ENCODE data around the gene ZNF746.
A peak's percentile ranks its signal among the peaks of the same experiment; 100 is the strongest.

The ZNF746 gene

DNA sequence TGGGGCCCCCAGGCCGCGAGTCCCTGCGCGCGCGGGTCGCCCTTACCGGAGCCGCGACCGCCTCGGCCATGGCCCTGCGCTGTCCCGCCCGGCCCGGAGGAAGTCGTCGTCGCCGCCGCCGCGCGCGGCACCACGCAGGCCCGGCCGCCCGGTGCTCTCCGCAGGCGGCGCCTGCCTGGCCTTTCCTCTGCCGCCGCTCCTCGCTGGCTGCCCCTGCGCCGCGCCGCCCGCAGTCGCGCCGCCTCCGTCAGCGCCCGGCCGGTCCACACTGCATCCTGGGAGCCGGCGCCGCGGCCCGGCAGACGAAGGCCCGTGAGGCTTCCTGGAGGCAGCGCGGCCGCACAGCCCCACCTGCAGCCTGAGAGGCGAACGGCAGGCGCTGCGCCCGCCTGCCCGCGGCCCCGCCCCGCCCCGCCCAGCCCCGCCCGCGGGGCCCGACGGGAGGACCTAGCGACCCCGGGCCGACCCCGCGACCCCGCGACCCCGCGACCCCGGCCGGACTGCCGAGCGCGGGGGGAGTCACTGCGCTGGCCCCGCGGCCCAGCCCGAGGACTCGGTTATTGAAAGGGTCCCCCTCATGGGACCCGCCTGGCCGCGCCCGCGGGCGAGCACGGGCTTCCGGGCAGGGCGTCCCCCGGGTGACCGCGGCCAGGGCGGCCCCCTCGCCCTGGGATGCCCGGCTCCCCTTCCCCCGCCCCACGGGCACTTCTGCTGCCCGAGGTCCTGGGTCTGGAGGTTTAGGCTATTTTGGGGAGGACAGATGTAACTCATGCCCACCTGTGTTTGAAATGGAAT lies at the start of gene ZNF746:
ZNF746 (minus strand) TSS at position 343 of the 795 bp plus-strand sequence; CDS start at position 70, 273 bp downstream.
- Histone ChIP-seq H3K9ac (ENCODE audit: low read depth, low read length) (peak within 1 kb of the TSS; percentile 51; the same call in 1 of the 2 replicates), H3K27me3 (ENCODE audit: control insufficient read depth, insufficient read depth, low read length) (peaks cover 11% of the 10 kb centered on the region), H3K4me3 (ENCODE audit: low read depth, low read length) (peak within 1 kb of the TSS; percentile 74), H3K9me3 (ENCODE audit: control insufficient read depth, insufficient read depth, low read length) (no peaks in the 10 kb centered on the region), H3K27ac (ENCODE audit: low read depth, low read length) (no peak within 1 kb of the TSS), H3K36me3 (ENCODE audit: control insufficient read depth, insufficient read depth, low read length) (peaks cover 16% of the 10 kb centered on the region), H3K4me1 (ENCODE audit: control insufficient read depth, insufficient read depth, low read length) (no peaks in the 10 kb centered on the region)

DNA sequence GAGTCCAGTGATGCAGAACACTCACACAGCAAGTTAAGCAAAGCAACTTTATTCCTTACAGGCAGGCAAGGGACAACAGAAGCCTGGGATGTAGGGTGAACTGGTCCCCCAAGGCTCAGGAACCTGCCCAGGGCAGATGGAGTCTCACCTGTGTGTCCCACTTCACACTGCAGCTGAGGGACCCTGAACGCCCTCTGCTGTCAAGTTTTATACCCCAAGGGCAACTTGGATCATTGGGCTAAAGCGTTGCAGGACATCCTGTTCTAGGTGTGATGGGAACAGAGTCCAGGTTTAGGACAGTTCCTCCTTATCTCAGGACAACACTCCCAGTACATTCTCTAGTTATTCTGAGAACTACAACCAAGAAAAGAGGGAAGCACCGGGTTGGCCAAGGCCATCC lies 49.5 kb upstream of the ZNF746 start:
- H3K4me1 ChIP-seq (ENCODE audit: control insufficient read depth, insufficient read depth, low read length): no peaks in the 10 kb centered on the region
- H3K36me3 ChIP-seq (ENCODE audit: control insufficient read depth, insufficient read depth, low read length): peaks cover 58% of the 10 kb centered on the region
- no peak overlapping the region for H3K27ac ChIP-seq (ENCODE audit: low read depth, low read length)
- peaks cover 6% of the 10 kb centered on the region; the same call in 1 of the 2 replicates for H3K9me3 ChIP-seq (ENCODE audit: control insufficient read depth, insufficient read depth, low read length)
- H3K4me3 ChIP-seq (ENCODE audit: low read depth, low read length): no peak overlapping the region
- H3K9ac ChIP-seq (ENCODE audit: low read depth, low read length): no peak overlapping the region
- H3K27me3 ChIP-seq (ENCODE audit: control insufficient read depth, insufficient read depth, low read length): no peaks in the 10 kb centered on the region

DNA sequence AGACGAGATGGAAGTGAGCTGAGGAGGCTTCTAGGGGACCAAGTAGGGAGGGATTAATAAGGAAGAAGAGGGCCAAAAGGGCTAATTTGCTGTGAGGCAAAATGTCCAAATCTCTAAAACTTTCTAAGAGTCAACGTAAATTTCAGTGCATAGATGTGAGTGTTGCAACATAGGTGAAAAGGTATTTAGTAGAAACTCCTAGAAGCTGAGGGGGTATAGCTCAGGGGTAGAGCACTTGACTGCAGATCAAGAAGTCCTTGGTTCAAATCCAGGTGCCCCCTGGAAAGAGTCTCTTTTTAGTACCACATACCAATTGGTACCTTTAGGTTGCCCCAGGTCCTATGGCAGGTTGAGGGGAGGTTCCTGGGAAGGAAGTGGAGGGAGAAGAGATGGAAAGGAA lies 48.7 kb upstream of the ZNF746 start:
- peaks cover 50% of the 10 kb centered on the region for H3K36me3 ChIP-seq (ENCODE audit: control insufficient read depth, insufficient read depth, low read length)

DNA sequence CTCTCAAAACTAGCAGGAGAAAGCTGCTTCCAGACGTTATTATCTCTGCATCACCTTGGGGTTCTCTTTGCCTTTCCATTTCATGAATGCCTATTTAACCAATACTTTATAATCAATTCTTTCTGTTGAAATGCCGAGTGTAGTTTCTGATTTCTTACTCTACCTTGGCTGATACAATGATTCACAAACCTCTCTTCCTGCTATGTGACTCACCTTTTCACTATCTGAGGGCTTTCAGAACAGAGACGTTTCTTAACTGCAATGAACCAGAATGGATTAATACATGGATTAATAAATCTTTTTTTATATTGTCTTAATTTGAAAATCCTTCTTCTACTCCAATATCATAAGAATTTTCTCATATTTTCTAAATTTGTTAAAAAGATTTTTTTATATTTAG lies 46.4 kb upstream of the ZNF746 start:
- Histone ChIP-seq H3K4me1 (ENCODE audit: control insufficient read depth, insufficient read depth, low read length) (no peaks in the 10 kb centered on the region), H3K36me3 (ENCODE audit: control insufficient read depth, insufficient read depth, low read length) (peaks cover 27% of the 10 kb centered on the region), H3K27me3 (ENCODE audit: control insufficient read depth, insufficient read depth, low read length) (no peaks in the 10 kb centered on the region), H3K4me3 (ENCODE audit: low read depth, low read length) (no peak overlapping the region), H3K9ac (ENCODE audit: low read depth, low read length) (no peak overlapping the region), H3K27ac (ENCODE audit: low read depth, low read length) (no peak overlapping the region), H3K9me3 (ENCODE audit: control insufficient read depth, insufficient read depth, low read length) (peaks cover 16% of the 10 kb centered on the region)

More for the DNA sequence above, 48.7 kb upstream of the ZNF746 start:
- Histone ChIP-seq H3K27me3 (ENCODE audit: control insufficient read depth, insufficient read depth, low read length) (no peaks in the 10 kb centered on the region), H3K4me1 (ENCODE audit: control insufficient read depth, insufficient read depth, low read length) (no peaks in the 10 kb centered on the region), H3K4me3 (ENCODE audit: low read depth, low read length) (no peak overlapping the region), H3K27ac (ENCODE audit: low read depth, low read length) (no peak overlapping the region), H3K9me3 (ENCODE audit: control insufficient read depth, insufficient read depth, low read length) (peaks cover 9% of the 10 kb centered on the region; the same call in 1 of the 2 replicates), H3K9ac (ENCODE audit: low read depth, low read length) (no peak overlapping the region)

DNA sequence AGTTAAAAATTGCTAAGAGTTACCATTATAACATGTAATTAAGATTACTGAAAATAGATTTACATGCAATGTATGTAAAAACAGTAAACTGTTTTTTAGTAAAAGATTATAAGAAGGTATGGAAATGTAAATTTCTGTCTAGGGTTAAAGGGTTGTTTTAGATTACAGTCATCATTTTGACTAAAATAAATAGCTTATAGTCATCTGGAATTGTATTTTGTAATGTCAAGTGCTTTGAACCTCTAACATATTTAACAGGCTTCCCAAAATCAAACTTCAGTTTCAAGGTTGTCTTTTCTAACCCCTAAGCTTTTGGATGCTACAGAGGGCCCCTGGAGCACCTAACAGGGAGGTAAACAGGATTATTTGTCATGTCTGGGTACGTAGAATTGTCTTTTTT lies 35.0 kb upstream of the ZNF746 start:
- Histone ChIP-seq H3K4me1 (ENCODE audit: control insufficient read depth, insufficient read depth, low read length) (no peaks in the 10 kb centered on the region), H3K27ac (ENCODE audit: low read depth, low read length) (no peak overlapping the region), H3K27me3 (ENCODE audit: control insufficient read depth, insufficient read depth, low read length) (no peaks in the 10 kb centered on the region), H3K36me3 (ENCODE audit: control insufficient read depth, insufficient read depth, low read length) (no peaks in the 10 kb centered on the region), H3K4me3 (ENCODE audit: low read depth, low read length) (no peak overlapping the region), H3K9ac (ENCODE audit: low read depth, low read length) (no peak overlapping the region), H3K9me3 (ENCODE audit: control insufficient read depth, insufficient read depth, low read length) (peaks cover 84% of the 10 kb centered on the region)

DNA sequence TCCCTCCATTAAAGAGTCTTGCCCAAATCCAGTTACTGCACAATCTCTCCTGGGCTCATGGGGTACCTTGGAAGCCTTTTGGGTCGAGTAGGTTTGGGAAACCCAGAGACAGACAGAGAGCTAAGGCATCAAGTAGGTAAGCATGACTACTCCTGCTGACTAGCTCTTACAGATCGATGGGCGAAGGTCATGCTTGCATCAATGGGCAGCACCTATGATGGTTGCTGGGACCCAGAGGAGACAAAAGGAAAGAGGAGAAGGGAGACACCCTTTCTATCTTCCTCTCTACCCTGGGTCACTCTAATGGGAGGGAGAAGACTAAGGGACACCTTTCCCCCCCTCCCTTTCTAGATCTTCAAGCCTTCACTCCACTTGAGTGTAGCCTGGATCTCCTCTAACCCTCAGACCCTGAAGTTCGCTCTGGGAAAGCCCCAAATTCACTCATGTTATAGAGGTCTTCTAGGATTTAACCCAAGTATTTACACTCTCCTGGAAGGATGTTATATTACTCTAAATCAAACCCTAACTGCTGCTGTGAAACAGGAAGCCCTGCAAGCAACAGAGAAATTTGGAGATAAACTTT lies 31.6 kb upstream of the ZNF746 start:
- Histone ChIP-seq H3K27ac (ENCODE audit: low read depth, low read length) (no peak overlapping the region), H3K9me3 (ENCODE audit: control insufficient read depth, insufficient read depth, low read length) (peaks cover 79% of the 10 kb centered on the region), H3K4me1 (ENCODE audit: control insufficient read depth, insufficient read depth, low read length) (no peaks in the 10 kb centered on the region), H3K4me3 (ENCODE audit: low read depth, low read length) (no peak overlapping the region), H3K27me3 (ENCODE audit: control insufficient read depth, insufficient read depth, low read length) (no peaks in the 10 kb centered on the region), H3K36me3 (ENCODE audit: control insufficient read depth, insufficient read depth, low read length) (no peaks in the 10 kb centered on the region), H3K9ac (ENCODE audit: low read depth, low read length) (no peak overlapping the region)

DNA sequence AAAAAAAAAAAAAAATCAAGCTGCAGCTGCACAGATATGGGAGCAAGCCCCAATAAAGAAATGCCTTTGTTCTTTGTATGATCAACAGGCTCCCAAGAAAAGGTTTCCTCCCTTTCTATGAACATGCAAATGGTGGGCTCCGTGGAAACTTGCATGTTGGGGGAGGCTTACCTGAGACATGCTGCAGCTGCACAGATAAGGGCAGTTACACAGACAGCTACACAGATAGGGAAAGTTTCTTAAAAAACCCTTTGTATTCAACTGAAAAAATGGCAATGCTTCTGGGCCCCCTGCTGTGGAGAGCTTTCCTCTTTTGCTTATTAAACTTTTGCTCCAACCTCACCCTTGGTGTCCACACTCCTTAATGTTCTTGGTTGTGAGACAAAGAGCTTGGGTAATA lies 29.8 kb upstream of the ZNF746 start:
- no peaks in the 10 kb centered on the region for H3K4me1 ChIP-seq (ENCODE audit: control insufficient read depth, insufficient read depth, low read length)
- no peaks in the 10 kb centered on the region for H3K27me3 ChIP-seq (ENCODE audit: control insufficient read depth, insufficient read depth, low read length)
- no peaks in the 10 kb centered on the region for H3K36me3 ChIP-seq (ENCODE audit: control insufficient read depth, insufficient read depth, low read length)
- H3K9me3 ChIP-seq (ENCODE audit: control insufficient read depth, insufficient read depth, low read length): peaks cover 79% of the 10 kb centered on the region
- H3K9ac ChIP-seq (ENCODE audit: low read depth, low read length): no peak overlapping the region
- no peak overlapping the region for H3K4me3 ChIP-seq (ENCODE audit: low read depth, low read length)
- H3K27ac ChIP-seq (ENCODE audit: low read depth, low read length): no peak overlapping the region

DNA sequence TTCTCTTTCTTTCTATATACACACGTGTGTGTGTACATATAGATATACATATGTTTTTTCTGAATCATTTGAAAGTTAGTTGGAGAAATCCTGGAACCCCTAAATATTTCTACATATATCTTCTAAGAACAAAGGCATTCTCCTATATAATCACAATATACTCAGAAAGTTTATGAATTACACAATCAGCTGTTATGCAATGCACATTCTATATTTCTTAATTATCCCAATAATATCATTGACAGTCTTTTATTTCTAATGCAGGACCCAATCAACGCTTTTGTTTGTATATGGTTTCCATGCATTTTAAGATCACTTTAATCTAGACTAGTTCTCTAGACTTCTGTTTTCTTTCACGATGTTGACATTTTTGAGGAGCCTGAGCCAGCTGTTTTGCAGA lies 27.7 kb upstream of the ZNF746 start:
- no peak overlapping the region for H3K9ac ChIP-seq (ENCODE audit: low read depth, low read length)
- no peak overlapping the region for H3K4me3 ChIP-seq (ENCODE audit: low read depth, low read length)
- no peak overlapping the region for H3K27ac ChIP-seq (ENCODE audit: low read depth, low read length)
- no peaks in the 10 kb centered on the region for H3K36me3 ChIP-seq (ENCODE audit: control insufficient read depth, insufficient read depth, low read length)
- H3K9me3 ChIP-seq (ENCODE audit: control insufficient read depth, insufficient read depth, low read length): peaks cover 72% of the 10 kb centered on the region
- no peaks in the 10 kb centered on the region for H3K27me3 ChIP-seq (ENCODE audit: control insufficient read depth, insufficient read depth, low read length)
- no peaks in the 10 kb centered on the region for H3K4me1 ChIP-seq (ENCODE audit: control insufficient read depth, insufficient read depth, low read length)

DNA sequence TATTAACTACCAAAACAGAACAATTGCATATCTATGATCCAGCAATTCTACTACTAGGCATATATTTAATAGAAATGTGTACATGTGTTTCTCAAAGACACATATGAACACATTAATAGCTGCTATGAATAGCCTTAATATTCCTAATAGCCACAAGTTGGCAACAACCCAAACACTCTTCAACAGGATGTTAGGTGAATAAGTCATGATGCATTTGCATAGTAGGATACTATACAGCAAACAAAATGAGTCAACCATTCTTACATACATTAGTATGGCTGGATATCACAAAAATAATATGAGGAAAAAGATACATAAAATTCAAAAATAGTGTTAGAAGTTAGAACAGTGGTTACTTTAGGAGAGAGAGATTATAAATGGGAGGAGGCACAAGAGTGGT lies 26.8 kb upstream of the ZNF746 start:
- Histone ChIP-seq H3K9ac (ENCODE audit: low read depth, low read length) (no peak overlapping the region), H3K27me3 (ENCODE audit: control insufficient read depth, insufficient read depth, low read length) (no peaks in the 10 kb centered on the region), H3K27ac (ENCODE audit: low read depth, low read length) (no peak overlapping the region), H3K36me3 (ENCODE audit: control insufficient read depth, insufficient read depth, low read length) (no peaks in the 10 kb centered on the region), H3K4me1 (ENCODE audit: control insufficient read depth, insufficient read depth, low read length) (no peaks in the 10 kb centered on the region), H3K4me3 (ENCODE audit: low read depth, low read length) (no peak overlapping the region), H3K9me3 (ENCODE audit: control insufficient read depth, insufficient read depth, low read length) (peaks cover 67% of the 10 kb centered on the region)

DNA sequence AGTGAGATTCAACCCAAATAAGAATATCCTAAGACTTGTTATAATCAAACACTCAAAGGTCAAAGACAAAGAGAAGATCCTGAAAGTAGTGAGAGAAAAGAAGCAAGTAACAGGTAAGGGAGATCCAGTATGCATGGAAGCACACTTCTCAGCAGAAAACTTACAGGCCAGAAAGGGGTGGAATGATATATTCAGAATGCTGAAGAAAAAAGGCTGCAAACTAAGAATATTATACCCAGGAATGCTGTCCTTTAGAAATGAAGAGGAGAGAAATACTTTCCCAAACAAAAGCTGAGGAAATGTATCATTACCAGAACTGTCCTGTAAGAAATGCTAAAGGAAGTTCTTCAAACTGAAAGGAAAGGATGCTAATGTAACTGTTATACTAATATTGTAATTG lies 12.6 kb upstream of the ZNF746 start:
- peaks cover 34% of the 10 kb centered on the region; the same call in 1 of the 2 replicates for H3K9me3 ChIP-seq (ENCODE audit: control insufficient read depth, insufficient read depth, low read length)
- no peak overlapping the region for H3K27ac ChIP-seq (ENCODE audit: low read depth, low read length)
- H3K4me3 ChIP-seq (ENCODE audit: low read depth, low read length): no peak overlapping the region
- no peaks in the 10 kb centered on the region for H3K4me1 ChIP-seq (ENCODE audit: control insufficient read depth, insufficient read depth, low read length)
- no peak overlapping the region for H3K9ac ChIP-seq (ENCODE audit: low read depth, low read length)
- H3K27me3 ChIP-seq (ENCODE audit: control insufficient read depth, insufficient read depth, low read length): no peaks in the 10 kb centered on the region
- H3K36me3 ChIP-seq (ENCODE audit: control insufficient read depth, insufficient read depth, low read length): no peaks in the 10 kb centered on the region

DNA sequence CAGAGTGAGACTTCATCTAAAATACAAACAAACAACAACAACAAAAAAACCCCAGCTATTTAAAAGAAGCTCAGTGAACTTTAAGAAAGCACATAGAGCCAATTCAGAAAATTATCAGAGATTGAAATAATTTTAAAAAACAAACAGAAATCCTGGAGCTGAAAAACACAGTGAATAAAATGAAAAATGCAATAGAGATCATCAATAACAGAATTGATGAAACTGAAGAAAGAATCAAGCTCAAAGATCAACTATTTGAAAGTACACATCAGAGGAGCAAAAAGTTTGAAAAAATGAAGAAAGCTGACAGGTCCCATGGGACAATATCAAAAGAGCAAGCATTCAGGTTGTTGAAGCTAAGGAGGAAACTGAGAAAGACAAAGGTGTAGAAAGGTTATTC lies 12.2 kb upstream of the ZNF746 start:
- Histone ChIP-seq H3K4me1 (ENCODE audit: control insufficient read depth, insufficient read depth, low read length) (no peaks in the 10 kb centered on the region), H3K9me3 (ENCODE audit: control insufficient read depth, insufficient read depth, low read length) (peaks cover 32% of the 10 kb centered on the region; the same call in 1 of the 2 replicates), H3K4me3 (ENCODE audit: low read depth, low read length) (no peak overlapping the region), H3K9ac (ENCODE audit: low read depth, low read length) (no peak overlapping the region), H3K36me3 (ENCODE audit: control insufficient read depth, insufficient read depth, low read length) (no peaks in the 10 kb centered on the region), H3K27ac (ENCODE audit: low read depth, low read length) (no peak overlapping the region), H3K27me3 (ENCODE audit: control insufficient read depth, insufficient read depth, low read length) (no peaks in the 10 kb centered on the region)

Data from HUES48 (cell line).